GM12878 (cell line): ENCODE results near the gene LYSMD1. TPM values are rescaled to one million over a fixed set of nuclear protein-coding genes. Genes with fewer than 3 reads are reported as not detected.
A peak's percentile ranks its signal among the peaks of the same experiment; 100 is the strongest.

Experiments
- ATAC-seq: fragments of 200-7000 bp; cut with Tn5 transposase; 3 replicates; pipeline ENCODE4 v1.9.1; 2020; ENCODE audit warnings: mild to moderate bottlenecking, moderate library complexity
- BruUV-seq: library from RNA; stranded (reverse); fragments of 400-500 nt; replicated peaks from 2 replicates; lab custom pipeline; 2021; lab: Mats Ljungman, UMichigan
- CTCF ChIA-PET: fragments of 300-600 bp; sonication (Branson Sonifier 250); formaldehyde crosslinking; extraction: SDS; loops from one replicate; lab custom pipeline; 2021; ENCODE audit warnings: inconsistent platforms; lab: Yijun Ruan, JAX
- POLR2A ChIA-PET: fragments of 350-600 bp; formaldehyde crosslinking; extraction: SDS; loops from one replicate; lab custom pipeline; 2021; ENCODE audit warnings: inconsistent platforms; lab: Charles Lee
- RAD21 ChIA-PET: fragments of 300-600 bp; sonication (Branson Sonifier 250); formaldehyde crosslinking; loops from one replicate; lab custom pipeline; 2023; ENCODE audit warnings: antibody characterized with exemption; ENCODE audit not compliant: unreplicated experiment; lab: Charles Lee
- SMC1A ChIA-PET: fragments of 300-600 bp; sonication (Branson Sonifier 250); formaldehyde crosslinking; loops from one replicate; lab custom pipeline; 2023; ENCODE audit not compliant: unreplicated experiment, uncharacterized antibody; lab: Charles Lee
- DNase-seq: peaks from one replicate; pipeline ENCODE4 v3.0.0-alpha.2; 2011; ENCODE audit warnings: low read depth, low spot score
- FAIRE-seq: peaks from 3 replicates; lab custom pipeline; 2011; peaks lifted over from hg19 to GRCh38; lab: Jason Lieb, UNC
- H2AFZ ChIP-seq: 2 replicates; pipeline ENCODE4 v1.6.0; 2011; ENCODE audit warnings: low read depth, low read length, control low read depth; ENCODE audit not compliant: control insufficient read depth
- H3K27ac ChIP-seq: 2 replicates; pipeline ENCODE4 v1.5.1; 2011; ENCODE audit warnings: control low read depth; ENCODE audit not compliant: control insufficient read depth, insufficient read depth
- H3K27me3 ChIP-seq, 2 experiments: replicated peaks in 1 of 2; 2 replicates each; pipeline versions ENCODE4 v1.6.0 to v1.6.1; 2011; ENCODE audit warnings: low read length in 1 of 2; ENCODE audit not compliant: control insufficient read depth in 2 of 2, insufficient read depth in 2 of 2
- H3K36me3 ChIP-seq, 2 experiments: 2 replicates each; pipeline ENCODE4 v1.5.1; 2011; ENCODE audit warnings: low read length in 1 of 2; ENCODE audit not compliant: control insufficient read depth in 2 of 2, insufficient read depth in 2 of 2
- H3K4me1 ChIP-seq: 2 replicates; pipeline ENCODE4 v1.6.1; 2011; ENCODE audit warnings: mild to moderate bottlenecking, low read length, moderate library complexity, mixed read lengths; ENCODE audit not compliant: control insufficient read depth, insufficient read depth
- H3K4me2 ChIP-seq: 2 replicates; pipeline ENCODE4 v1.6.0; 2011; ENCODE audit warnings: control low read depth; ENCODE audit not compliant: control insufficient read depth, insufficient read depth
- H3K4me3 ChIP-seq: fragments of 200-600 bp; sonication (generic); 2 replicates; pipeline ENCODE4 v1.5.1; 2016
- H3K79me2 ChIP-seq: 2 replicates; pipeline ENCODE4 v1.6.0; 2011; ENCODE audit warnings: low read length; ENCODE audit not compliant: control insufficient read depth, insufficient read depth
- H3K9ac ChIP-seq: 2 replicates; pipeline ENCODE4 v1.8.0; 2011; ENCODE audit warnings: low read length, control low read depth, mixed read lengths; ENCODE audit not compliant: control insufficient read depth, insufficient read depth
- H3K9me3 ChIP-seq: replicated peaks from 3 replicates; pipeline ENCODE4 v1.5.1; 2011; ENCODE audit warnings: mild to moderate bottlenecking, low read length; ENCODE audit not compliant: control insufficient read depth, insufficient read depth
- H4K20me1 ChIP-seq: 2 replicates; pipeline ENCODE4 v1.6.0; 2011; ENCODE audit not compliant: control insufficient read depth, insufficient read depth
- CEBPB ChIP-seq, 2 experiments: fragments of 150-350 bp in 1 of 2; IDR thresholded peaks; 2 replicates each; pipeline ENCODE4 v1.6.1; 2012 to 2014; ENCODE audit warnings: low read depth in 2 of 2, low read length in 2 of 2, borderline replicate concordance in 1 of 2, inconsistent platforms in 1 of 2
- KAT2A ChIP-seq: conservative IDR thresholded peaks from 2 replicates; pipeline ENCODE4 v1.6.1; 2011; ENCODE audit warnings: low read depth, low read length; ENCODE audit not compliant: control insufficient read depth
- KDM1A ChIP-seq: fragments of 200-600 bp; sonication (generic); IDR thresholded peaks from 2 replicates; pipeline ENCODE4 v1.6.1; 2016; ENCODE audit warnings: borderline replicate concordance
- POLR2A ChIP-seq: IDR thresholded peaks from 2 replicates; pipeline ENCODE4 v1.6.1; 2011; ENCODE audit warnings: low read depth, mild to moderate bottlenecking, low read length
- RB1 ChIP-seq: fragments of 450-650 bp; formaldehyde crosslinking; IDR thresholded peaks from 2 replicates; pipeline ENCODE4 v1.6.1; 2017; ENCODE audit warnings: mild to moderate bottlenecking, borderline replicate concordance
- SRF ChIP-seq, 2 experiments: IDR thresholded peaks; 2 replicates each; pipeline ENCODE4 v1.6.1; 2011; ENCODE audit warnings: low read depth in 2 of 2, low read length in 2 of 2, mild to moderate bottlenecking in 1 of 2, moderate library complexity in 1 of 2
- ZNF217 ChIP-seq: fragments of 450-650 bp; IDR thresholded peaks from 2 replicates; pipeline ENCODE4 v1.6.1; 2017; ENCODE audit warnings: antibody characterized with exemption, mild to moderate bottlenecking
- ZSCAN29 ChIP-seq: fragments of 450-650 bp; IDR thresholded peaks from 2 replicates; pipeline ENCODE4 v1.6.1; 2017; ENCODE audit warnings: mild to moderate bottlenecking, moderate library complexity
- WGBS: methylation state at CpG from one replicate; pipeline ENCODE4 v1.1.6; 2016; ENCODE audit warnings: low lambda C conversion rate; ENCODE audit not compliant: insufficient replicate concordance, insufficient coverage; ENCODE audit errors: missing lambda C conversion rate; 5-methylcytosine and 5-hydroxymethylcytosine counted together
- in situ Hi-C: fragments of 300-500 bp; cut with MboI; formaldehyde crosslinking; loops from 9 replicates; pipeline ENCODE4 v1.14.3; 2018; ENCODE audit warnings: mixed read lengths
- intact Hi-C: fragments of 100-400 bp; cut with micrococcal nuclease; formaldehyde crosslinking; loops from one replicate; pipeline ENCODE4 v1.14.2; 2022; ENCODE audit not compliant: unreplicated experiment
- polyA plus RNA-seq, 11 experiments: library from polyadenylated mRNA; depleted of rRNA in 4 of 11; unstranded in 6 of 11; stranded (reverse) in 5 of 11; fragments of >200 nt; fragmentation: Nextera tagmentation in 4 of 11; fragmentation: Illumina TruSeq in 1 of 11; extraction: Ambion mirVana in 4 of 11; extraction: Trizol in 1 of 11; gene quantifications; 1 replicate in 1 of 11; 2 replicates in 10 of 11; pipeline versions ENCODE4 v1.2.1 to v1.2.3, GENCODE V29; 2011 to 2016; ENCODE audit warnings: inconsistent platforms in 2 of 11, missing spikeins in 2 of 11, low read depth in 1 of 11
- total RNA-seq, 4 experiments: library from RNA; depleted of rRNA in 3 of 4; stranded (reverse); fragments of >200 nt in 3 of 4; fragmentation: Illumina TruSeq in 1 of 4; extraction: Trizol in 1 of 4; gene quantifications; 2 replicates each; pipeline versions ENCODE4 v1.2.1 to v1.2.3, GENCODE V29; 2013 to 2021
- TF ChIP-seq, protein P1 (sequence below): fragments of 450-650 bp; IDR thresholded peaks from 2 replicates; pipeline ENCODE4 v1.6.1; 2016; ENCODE audit warnings: mild to moderate bottlenecking
- TF ChIP-seq, protein P2 (sequence below): fragments of 450-650 bp; IDR thresholded peaks from 2 replicates; pipeline ENCODE4 v1.6.1; 2018; ENCODE audit warnings: borderline replicate concordance, mild to moderate bottlenecking; ENCODE audit not compliant: partially characterized antibody

Gene LYSMD1
- total and polyA plus RNA-seq, 10 of the 15 experiments (the other 5 are each of a cell fraction or from before 2014, with no cell fraction given): 0.80 to 10.4 (median 6.5) TPM

- no TSS peak for BruUV-seq
- SMC1A ChIA-PET: interaction anchor here (1.3 kb wide), 1 partner anchor 58 kb away, joined by 3 read pairs; the partner anchor contains the start of gene VPS72
- FAIRE-seq (no peak), ATAC-seq (no peak)
- Histone ChIP-seq H3K27me3 (no peaks in the 10 kb centered on the region), H3K4me3 (0 out of 2 replicates have a peak overlapping the region, but pooled peaks have one; percentile 7), H3K27ac (0 out of 2 replicates have a peak overlapping the region, but pooled peaks have one; percentile 15)
- TF ChIP-seq POLR2A: no peak
- no peak for TF ChIP-seq RB1
- no peak for TF ChIP-seq ZNF217
- TF ChIP-seq, protein P1, sequence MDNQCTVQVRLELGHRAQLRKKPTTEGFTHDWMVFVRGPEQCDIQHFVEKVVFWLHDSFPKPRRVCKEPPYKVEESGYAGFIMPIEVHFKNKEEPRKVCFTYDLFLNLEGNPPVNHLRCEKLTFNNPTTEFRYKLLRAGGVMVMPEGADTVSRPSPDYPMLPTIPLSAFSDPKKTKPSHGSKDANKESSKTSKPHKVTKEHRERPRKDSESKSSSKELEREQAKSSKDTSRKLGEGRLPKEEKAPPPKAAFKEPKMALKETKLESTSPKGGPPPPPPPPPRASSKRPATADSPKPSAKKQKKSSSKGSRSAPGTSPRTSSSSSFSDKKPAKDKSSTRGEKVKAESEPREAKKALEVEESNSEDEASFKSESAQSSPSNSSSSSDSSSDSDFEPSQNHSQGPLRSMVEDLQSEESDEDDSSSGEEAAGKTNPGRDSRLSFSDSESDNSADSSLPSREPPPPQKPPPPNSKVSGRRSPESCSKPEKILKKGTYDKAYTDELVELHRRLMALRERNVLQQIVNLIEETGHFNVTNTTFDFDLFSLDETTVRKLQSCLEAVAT: no peak
- TF ChIP-seq KDM1A: no peak
- TF ChIP-seq, protein P2, sequence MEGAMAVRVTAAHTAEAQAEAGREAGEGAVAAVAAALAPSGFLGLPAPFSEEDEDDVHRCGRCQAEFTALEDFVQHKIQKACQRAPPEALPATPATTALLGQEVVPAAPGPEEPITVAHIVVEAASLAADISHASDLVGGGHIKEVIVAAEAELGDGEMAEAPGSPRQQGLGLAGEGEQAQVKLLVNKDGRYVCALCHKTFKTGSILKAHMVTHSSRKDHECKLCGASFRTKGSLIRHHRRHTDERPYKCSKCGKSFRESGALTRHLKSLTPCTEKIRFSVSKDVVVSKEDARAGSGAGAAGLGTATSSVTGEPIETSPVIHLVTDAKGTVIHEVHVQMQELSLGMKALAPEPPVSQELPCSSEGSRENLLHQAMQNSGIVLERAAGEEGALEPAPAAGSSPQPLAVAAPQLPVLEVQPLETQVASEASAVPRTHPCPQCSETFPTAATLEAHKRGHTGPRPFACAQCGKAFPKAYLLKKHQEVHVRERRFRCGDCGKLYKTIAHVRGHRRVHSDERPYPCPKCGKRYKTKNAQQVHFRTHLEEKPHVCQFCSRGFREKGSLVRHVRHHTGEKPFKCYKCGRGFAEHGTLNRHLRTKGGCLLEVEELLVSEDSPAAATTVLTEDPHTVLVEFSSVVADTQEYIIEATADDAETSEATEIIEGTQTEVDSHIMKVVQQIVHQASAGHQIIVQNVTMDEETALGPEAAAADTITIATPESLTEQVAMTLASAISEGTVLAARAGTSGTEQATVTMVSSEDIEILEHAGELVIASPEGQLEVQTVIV: no peak
- no peak for TF ChIP-seq KAT2A
- TF ChIP-seq ZSCAN29: no peak
- no peak for TF ChIP-seq CEBPB (IDR thresholded peaks at IDR 0.05; ENCODE audit: borderline replicate concordance in 1 of 2, low read depth in 2 of 2, low read length in 2 of 2)
- TF ChIP-seq SRF (IDR thresholded peaks at IDR 0.05; ENCODE audit: low read depth in 2 of 2, low read length in 2 of 2): no peak
- TF ChIP-seq, all 136 proteins: peak for 0
- DNase-seq: no peak
- Histone ChIP-seq H3K9me3 (no peaks in the 10 kb centered on the region), H2AFZ (peak overlapping the region; percentile 65), H3K36me3 (no peaks in the 10 kb centered on the region), H3K79me2 (no peaks in the 10 kb centered on the region), H4K20me1 (no peaks in the 10 kb centered on the region), H3K9ac (peak overlapping the region; percentile 26; the same call in 1 of the 2 replicates), H3K4me1 (peaks cover 8% of the 10 kb centered on the region; the same call in 1 of the 2 replicates), H3K4me2 (peak overlapping the region; percentile 14)
- ChIA-PET RAD21 (interaction anchor here (1.1 kb wide), 1 partner anchor 32 kb away, joined by 3 read pairs; no protein-coding TSS in a partner anchor), CTCF (interaction anchor here (0.9 to 3.3 kb wide), 2 partner anchors 25 to 32 kb away, joined by 3 to 8 read pairs; partner anchors contain the start of gene TNFAIP8L2), POLR2A (no interaction called here)
- in situ Hi-C loops: no loop called here
- intact Hi-C loops: no loop called here
- WGBS: 84% methylated on average over 37 of the region's 39 CpGs
Observed at GRCh38 chr1:151131701-151132334, 33.9 kb downstream of the LYSMD1 start.
